GM03348 (cell line): ENCODE data around the gene EFEMP2.

Source experiments
- DNase-seq: peaks from one replicate; pipeline ENCODE4 v3.0.0; 2012; ENCODE audit warnings: low spot score

EFEMP2 gene

GRCh38 chr11:65826984-65827735 lies 45.4 kb downstream of the EFEMP2 start:
- DNase-seq = no peak

- DNase-seq = no peak
These were observed 49.6 kb downstream of the EFEMP2 start for GRCh38 chr11:65822776-65823528.

GRCh38 chr11:65821107-65821506 lies 51.5 kb downstream of the EFEMP2 start:
- DNase-seq = no peak

GRCh38 chr11:65817835-65818680 lies 54.5 kb downstream of the EFEMP2 start:
- peak; percentile 98 for DNase-seq

- DNase-seq = peak; percentile 25
These were observed 55.2 kb downstream of the EFEMP2 start for GRCh38 chr11:65817312-65817834.

- no peak for DNase-seq
These were observed 55.9 kb downstream of the EFEMP2 start for GRCh38 chr11:65816696-65817095.
